H1 (cell line): ENCODE data around the gene OXER1. TPM values are rescaled to one million over a fixed set of nuclear protein-coding genes. Genes with fewer than 3 reads are reported as not detected.

Experiments
- CTCF ChIA-PET: fragments of 300-600 bp; sonication (Branson Sonifier 250); formaldehyde crosslinking; loops from one replicate; lab custom pipeline; 2021; ENCODE audit not compliant: partially characterized antibody; lab: Charles Lee
- POLR2A ChIA-PET: fragments of 300-600 bp; sonication (Branson Sonifier 250); formaldehyde crosslinking; loops from one replicate; lab custom pipeline; 2021; ENCODE audit warnings: inconsistent platforms; ENCODE audit not compliant: partially characterized antibody; lab: Charles Lee
- DNase-seq, 2 experiments: peaks; one replicate each; pipeline versions ENCODE4 v3.0.0 to v3.0.0-alpha.2; 2010 to 2022; ENCODE audit warnings: low spot score in 2 of 2, low read depth in 1 of 2, mixed read lengths in 1 of 2
- FAIRE-seq: peaks from 2 replicates; lab custom pipeline; 2011; peaks lifted over from hg19 to GRCh38; lab: Jason Lieb, UNC
- H2AFZ ChIP-seq: 2 replicates; pipeline ENCODE4 v1.8.1; 2012; ENCODE audit warnings: low read length, inconsistent platforms
- H2AK5ac ChIP-seq: 2 replicates; pipeline ENCODE4 v1.6.1; 2013; ENCODE audit warnings: low read depth, low read length
- H2BK120ac ChIP-seq: replicated peaks from 2 replicates; pipeline ENCODE3; 2013; ENCODE audit warnings: low read depth, low read length, inconsistent platforms
- H2BK12ac ChIP-seq: 2 replicates; pipeline ENCODE4 v1.6.1; 2013; ENCODE audit warnings: low read depth, low read length
- H2BK15ac ChIP-seq: 2 replicates; pipeline ENCODE4 v1.6.1; 2013; ENCODE audit warnings: low read length
- H2BK20ac ChIP-seq: 2 replicates; pipeline ENCODE4 v1.6.1; 2013; ENCODE audit warnings: low read length
- H2BK5ac ChIP-seq: 2 replicates; pipeline ENCODE4 v1.6.1; 2013; ENCODE audit warnings: low read depth, low read length
- H3K14ac ChIP-seq: 2 replicates; pipeline ENCODE4 v1.6.1; 2013; ENCODE audit warnings: inconsistent platforms; ENCODE audit not compliant: insufficient read length
- H3K18ac ChIP-seq: 2 replicates; pipeline ENCODE4 v1.6.1; 2013; ENCODE audit warnings: low read length; ENCODE audit errors: extremely low read depth
- H3K23ac ChIP-seq: 2 replicates; pipeline ENCODE4 v1.6.1; 2013; ENCODE audit warnings: inconsistent platforms; ENCODE audit not compliant: insufficient read length
- H3K23me2 ChIP-seq: 2 replicates; pipeline ENCODE4 v1.6.1; 2013; ENCODE audit warnings: low read depth, low read length
- H3K27ac ChIP-seq: 2 replicates; pipeline ENCODE4 v1.6.1; 2011; ENCODE audit warnings: low read depth, low read length, inconsistent platforms
- H3K27me3 ChIP-seq, 4 experiments: replicated peaks in 1 of 4; 1 replicate in 1 of 4; 2 replicates in 3 of 4; pipeline versions ENCODE4 v1.6.1 to v1.8.1; 2011 to 2013; ENCODE audit warnings: low read length in 3 of 4, mild to moderate bottlenecking in 3 of 4, inconsistent platforms in 2 of 4, mixed read lengths in 2 of 4, moderate library complexity in 1 of 4; ENCODE audit not compliant: control insufficient read depth in 3 of 4, insufficient read depth in 3 of 4; ENCODE audit errors: extremely low read depth in 1 of 4
- H3K36me3 ChIP-seq, 4 experiments: 2 replicates each; pipeline versions ENCODE4 v1.6.1 to v1.8.1; 2011 to 2013; ENCODE audit warnings: mild to moderate bottlenecking in 4 of 4, low read length in 3 of 4, moderate library complexity in 2 of 4, control low read depth in 1 of 4, inconsistent platforms in 1 of 4; ENCODE audit not compliant: insufficient read depth in 4 of 4, control insufficient read depth in 2 of 4
- H3K4ac ChIP-seq: replicated peaks from 2 replicates; pipeline ENCODE3; 2013; ENCODE audit warnings: low read length, low read depth, mixed read lengths, inconsistent platforms; ENCODE audit not compliant: insufficient read length
- H3K4me1 ChIP-seq, 4 experiments: replicated peaks in 1 of 4; 1 replicate in 1 of 4; 2 replicates in 3 of 4; pipeline versions ENCODE4 v1.6.1 to v1.8.1; 2011 to 2013; ENCODE audit warnings: low read length in 3 of 4, inconsistent platforms in 2 of 4, mixed read lengths in 1 of 4; ENCODE audit not compliant: insufficient read depth in 4 of 4, control insufficient read depth in 3 of 4
- H3K4me2 ChIP-seq, 2 experiments: 2 replicates each; pipeline versions ENCODE4 v1.6.1 to v1.8.1; 2011 to 2013; ENCODE audit warnings: low read depth in 2 of 2, low read length in 2 of 2, control low read depth in 1 of 2, inconsistent platforms in 1 of 2, mild to moderate bottlenecking in 1 of 2; ENCODE audit not compliant: insufficient read depth in 1 of 2
- H3K4me3 ChIP-seq, 4 experiments: fragments of 200-600, 300-600 bp in 1 of 4; sonication (generic), shearing (Covaris generic), sonication (Bioruptor Twin) in 1 of 4; 2 replicates each; pipeline versions ENCODE4 v1.5.1 to v1.8.1; 2011 to 2016; ENCODE audit warnings: low read length in 4 of 4, low read depth in 3 of 4, control low read depth in 2 of 4, inconsistent platforms in 2 of 4, mild to moderate bottlenecking in 2 of 4, mixed read lengths in 1 of 4, moderate library complexity in 1 of 4; ENCODE audit not compliant: insufficient read depth in 2 of 4; ENCODE audit errors: extremely low read depth in 1 of 4
- H3K56ac ChIP-seq: replicated peaks from 2 replicates; pipeline ENCODE3; 2013; ENCODE audit warnings: low read depth, mild to moderate bottlenecking, mixed read lengths, low read length, inconsistent platforms; ENCODE audit not compliant: insufficient read length
- H3K79me1 ChIP-seq: 2 replicates; pipeline ENCODE4 v1.6.1; 2013; ENCODE audit warnings: low read depth, low read length, control low read depth
- H3K79me2 ChIP-seq, 2 experiments: 2 replicates each; pipeline versions ENCODE4 v1.6.1 to v1.8.1; 2012 to 2013; ENCODE audit warnings: low read length in 2 of 2, mild to moderate bottlenecking in 2 of 2, inconsistent platforms in 1 of 2; ENCODE audit not compliant: insufficient read depth in 2 of 2, control insufficient read depth in 1 of 2
- H3K9ac ChIP-seq, 4 experiments: replicated peaks in 1 of 4; 1 replicate in 1 of 4; 2 replicates in 3 of 4; pipeline versions ENCODE4 v1.6.1 to v1.8.1; 2011 to 2013; ENCODE audit warnings: low read depth in 3 of 4, low read length in 3 of 4, control low read depth in 2 of 4, mild to moderate bottlenecking in 2 of 4, moderate library complexity in 2 of 4, inconsistent platforms in 1 of 4; ENCODE audit errors: extremely low read depth in 1 of 4
- H3K9me3 ChIP-seq, 2 experiments: 2 replicates each; pipeline versions ENCODE4 v1.6.1 to v1.8.1; 2012 to 2013; ENCODE audit warnings: mild to moderate bottlenecking in 2 of 2, moderate library complexity in 2 of 2, control low read depth in 1 of 2, inconsistent platforms in 1 of 2, low read depth in 1 of 2, low read length in 1 of 2, mixed read lengths in 1 of 2; ENCODE audit not compliant: insufficient read depth in 2 of 2
- H4K20me1 ChIP-seq, 2 experiments: replicated peaks in 1 of 2; 2 replicates each; pipeline versions ENCODE3 to v1.8.1; 2011 to 2013; ENCODE audit warnings: inconsistent platforms in 2 of 2, low read length in 2 of 2, mild to moderate bottlenecking in 1 of 2; ENCODE audit not compliant: insufficient read depth in 2 of 2, control insufficient read depth in 1 of 2
- H4K5ac ChIP-seq: 2 replicates; pipeline ENCODE4 v1.6.1; 2013; ENCODE audit warnings: low read length, low read depth, mixed read lengths, inconsistent platforms; ENCODE audit not compliant: insufficient read length
- H4K8ac ChIP-seq: 2 replicates; pipeline ENCODE4 v1.8.0; 2013; ENCODE audit warnings: mild to moderate bottlenecking, moderate library complexity, low read length, inconsistent platforms; ENCODE audit not compliant: insufficient read depth; ENCODE audit errors: extremely low read depth
- H4K91ac ChIP-seq: replicated peaks from 2 replicates; pipeline ENCODE3; 2013; ENCODE audit warnings: low read length, mixed read lengths, inconsistent platforms; ENCODE audit not compliant: insufficient read length
- ASH2L ChIP-seq: fragments of 200-600, 300-600 bp; sonication (generic); IDR thresholded peaks from one replicate; pipeline ENCODE4 v1.7.1; 2017; ENCODE audit warnings: low read length
- HDAC6 ChIP-seq: IDR thresholded peaks from one replicate; pipeline ENCODE4 v1.7.1; 2012; ENCODE audit warnings: low read depth, mild to moderate bottlenecking, inconsistent platforms, low read length, moderate library complexity
- JUN ChIP-seq: IDR thresholded peaks from 2 replicates; pipeline ENCODE4 v1.6.1; 2011; ENCODE audit warnings: low read depth, mild to moderate bottlenecking, improper control_type of control experiment, low read length
- KDM4A ChIP-seq: IDR thresholded peaks from one replicate; pipeline ENCODE4 v1.7.1; 2012; ENCODE audit warnings: low read depth, mild to moderate bottlenecking, moderate library complexity, low read length, inconsistent platforms; ENCODE audit not compliant: severe bottlenecking
- NRF1 ChIP-seq: IDR thresholded peaks from 2 replicates; pipeline ENCODE4 v1.6.1; 2011; ENCODE audit warnings: mild to moderate bottlenecking, low read depth, low read length, improper control_type of control experiment
- PHF8 ChIP-seq: fragments of 200-600 bp; sonication (generic); conservative IDR thresholded peaks from 2 replicates; pipeline ENCODE4 v1.7.1; 2012; ENCODE audit warnings: low read depth, mild to moderate bottlenecking, inconsistent platforms, low read length, moderate library complexity
- POLR2A ChIP-seq, 2 experiments: IDR thresholded peaks; 1 replicate in 1 of 2; 2 replicates in 1 of 2; pipeline ENCODE4 v1.6.1; 2011; ENCODE audit warnings: low read depth in 2 of 2, low read length in 2 of 2, mild to moderate bottlenecking in 2 of 2; ENCODE audit errors: control extremely low read depth in 1 of 2
- SIRT6 ChIP-seq: IDR thresholded peaks from one replicate; pipeline ENCODE4 v1.7.1; 2012; ENCODE audit warnings: low read length, inconsistent platforms
- SUZ12 ChIP-seq: fragments of 200-600 bp; sonication (generic); IDR thresholded peaks from 2 replicates; pipeline ENCODE4 v1.6.1; 2012; ENCODE audit warnings: mild to moderate bottlenecking, inconsistent platforms, low read length, moderate library complexity, mixed read lengths
- TEAD4 ChIP-seq: IDR thresholded peaks from 2 replicates; pipeline ENCODE4 v1.6.1; 2012; ENCODE audit warnings: low read depth, low read length, inconsistent platforms, mixed read lengths
- YY1 ChIP-seq: IDR thresholded peaks from 2 replicates; pipeline ENCODE4 v1.6.1; 2011; ENCODE audit warnings: low read depth, mild to moderate bottlenecking, low read length
- WGBS, 2 experiments: shearing (Covaris generic) in 1 of 2; methylation state at CpG; one replicate each; pipeline versions ENCODE4 v1.1.6 to v1.1.7; 2013 to 2015; ENCODE audit warnings: low lambda C conversion rate in 2 of 2, mixed read lengths in 2 of 2, inconsistent platforms in 1 of 2, low coverage in 1 of 2, missing lambda C conversion rate in 1 of 2; ENCODE audit not compliant: insufficient replicate concordance in 2 of 2, insufficient coverage in 1 of 2, insufficient read length in 1 of 2; ENCODE audit errors: extremely low coverage in 1 of 2, missing lambda C conversion rate in 1 of 2; 5-methylcytosine and 5-hydroxymethylcytosine counted together
- polyA plus RNA-seq, 7 experiments: library from polyadenylated mRNA; depleted of rRNA in 3 of 7; stranded (reverse) in 5 of 7; unstranded in 2 of 7; fragments of >200 nt in 5 of 7; fragments of 200-250 nt in 2 of 7; gene quantifications; 1 replicate in 5 of 7; 2 replicates in 1 of 7; 4 replicates in 1 of 7; pipeline versions ENCODE4 v1.2.1 to v1.2.3, GENCODE V29; 2011 to 2013; ENCODE audit warnings: missing spikeins in 2 of 7, mixed read lengths in 2 of 7
- total RNA-seq: library from RNA; stranded (reverse); fragmentation: NEBNext Ultra II Directional; extraction: Animal tissue kit (Norgen Biotek cat#: 25700); gene quantifications from 2 replicates; pipeline ENCODE4 v1.2.1, GENCODE V29; 2021
- TF ChIP-seq, protein P1 (sequence below): IDR thresholded peaks from 2 replicates; pipeline ENCODE4 v1.6.1; 2011; ENCODE audit warnings: low read depth, mild to moderate bottlenecking, low read length; ENCODE audit not compliant: insufficient read depth

OXER1 gene
- total and polyA plus RNA-seq, 2 of the 8 experiments (the other 6 are each of a cell fraction or from before 2014, with no cell fraction given): 1.2 to 2.9 TPM

DNA sequence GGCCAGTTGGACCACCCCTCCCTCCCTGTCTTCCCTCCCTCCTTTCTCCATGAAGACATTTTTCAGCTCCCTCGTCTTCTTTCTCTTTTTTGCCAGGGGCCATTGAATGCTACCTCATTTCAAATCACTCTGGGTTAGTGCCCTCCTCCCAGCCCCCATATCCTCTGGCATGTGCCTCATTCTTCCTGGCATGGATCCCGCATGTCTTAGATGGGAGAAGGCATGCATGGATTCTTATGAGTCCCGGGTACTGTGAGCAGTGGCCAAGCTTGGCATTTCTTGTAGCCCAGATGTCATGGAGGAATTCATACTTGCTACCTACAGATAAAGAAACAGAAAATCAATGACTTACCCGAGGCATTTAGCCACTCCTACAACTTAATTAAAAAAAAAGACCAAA, 37.4 kb upstream of the OXER1 start:
- Histone ChIP-seq H3K4me3 (no peak overlapping the region), H2AK5ac (no peak overlapping the region), H3K27ac (no peak overlapping the region), H3K79me1 (no peaks in the 10 kb centered on the region), H4K5ac (no peak overlapping the region), H2AFZ (no peak overlapping the region), H3K4me1 (no peaks in the 10 kb centered on the region), H2BK12ac (no peak overlapping the region), H3K56ac (no peak overlapping the region), H2BK5ac (no peak overlapping the region), H3K18ac (no peak overlapping the region), H4K91ac (no peak overlapping the region), H3K79me2 (no peaks in the 10 kb centered on the region), H3K14ac (no peak overlapping the region), H3K4ac (no peak overlapping the region), H3K9ac (no peak overlapping the region), H3K36me3 (no peaks in the 10 kb centered on the region), H3K23ac (no peak overlapping the region), H2BK120ac (no peak overlapping the region), H4K8ac (no peak overlapping the region), H2BK20ac (no peak overlapping the region), H2BK15ac (no peak overlapping the region), H3K4me2 (no peak overlapping the region), H3K9me3 (no peaks in the 10 kb centered on the region), H4K20me1 (no peaks in the 10 kb centered on the region), H3K27me3 (no peaks in the 10 kb centered on the region), H3K23me2 (no peaks in the 10 kb centered on the region)
- FAIRE-seq (no peak), DNase-seq (no peak)
- WGBS, 2 experiments: 94% methylated on average over 4 of the region's 4 CpGs; no CpG with 5 or more reads in 1 of the 2 experiments
- no peak for TF ChIP-seq JUN
- TF ChIP-seq YY1: no peak
- TF ChIP-seq, protein P1, sequence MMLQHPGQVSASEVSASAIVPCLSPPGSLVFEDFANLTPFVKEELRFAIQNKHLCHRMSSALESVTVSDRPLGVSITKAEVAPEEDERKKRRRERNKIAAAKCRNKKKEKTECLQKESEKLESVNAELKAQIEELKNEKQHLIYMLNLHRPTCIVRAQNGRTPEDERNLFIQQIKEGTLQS: no peak
- no peak for TF ChIP-seq POLR2A (IDR thresholded peaks at IDR 0.05; ENCODE audit: control extremely low read depth in 1 of 2, low read depth in 2 of 2, low read length in 2 of 2)
- TF ChIP-seq HDAC6: no peak
- no peak for TF ChIP-seq TEAD4
- no peak for TF ChIP-seq SIRT6
- TF ChIP-seq SUZ12: no peak
- TF ChIP-seq PHF8: no peak
- TF ChIP-seq KDM4A: no peak
- no peak for TF ChIP-seq ASH2L
- no peak for TF ChIP-seq NRF1
- CTCF ChIA-PET: interaction anchor here (0.6 to 1.9 kb wide), 6 partner anchors 8 to 447 kb away, joined by 3 to 16 read pairs (median 6); no protein-coding TSS in a partner anchor
- POLR2A ChIA-PET: interaction anchor here (1.2 to 3.3 kb wide), 2 partner anchors 9 kb away, joined by 5 to 21 read pairs; partner anchors contain the start of gene HAAO
